Bladder microvascular endothelial cell (primary cell): ENCODE results near the gene FKBP10. TPM values are rescaled to one million over a fixed set of nuclear protein-coding genes. Genes with fewer than 3 reads are reported as not detected.

ENCODE experiments used
- total RNA-seq: library from RNA; depleted of rRNA; stranded (reverse); fragments of >200 nt; gene quantifications from 2 replicates; pipeline ENCODE4 v1.2.3, GENCODE V29; 2014

The FKBP10 gene
- 66.5 and 243 TPM in 2 replicates for total RNA-seq

GRCh38 chr17:41812381-41813151, at the start of gene FKBP10:
TSS of gene FKBP10 (plus strand) at chr17:41813004. CDS start at chr17:41813035, 31 bp downstream.

DNA sequence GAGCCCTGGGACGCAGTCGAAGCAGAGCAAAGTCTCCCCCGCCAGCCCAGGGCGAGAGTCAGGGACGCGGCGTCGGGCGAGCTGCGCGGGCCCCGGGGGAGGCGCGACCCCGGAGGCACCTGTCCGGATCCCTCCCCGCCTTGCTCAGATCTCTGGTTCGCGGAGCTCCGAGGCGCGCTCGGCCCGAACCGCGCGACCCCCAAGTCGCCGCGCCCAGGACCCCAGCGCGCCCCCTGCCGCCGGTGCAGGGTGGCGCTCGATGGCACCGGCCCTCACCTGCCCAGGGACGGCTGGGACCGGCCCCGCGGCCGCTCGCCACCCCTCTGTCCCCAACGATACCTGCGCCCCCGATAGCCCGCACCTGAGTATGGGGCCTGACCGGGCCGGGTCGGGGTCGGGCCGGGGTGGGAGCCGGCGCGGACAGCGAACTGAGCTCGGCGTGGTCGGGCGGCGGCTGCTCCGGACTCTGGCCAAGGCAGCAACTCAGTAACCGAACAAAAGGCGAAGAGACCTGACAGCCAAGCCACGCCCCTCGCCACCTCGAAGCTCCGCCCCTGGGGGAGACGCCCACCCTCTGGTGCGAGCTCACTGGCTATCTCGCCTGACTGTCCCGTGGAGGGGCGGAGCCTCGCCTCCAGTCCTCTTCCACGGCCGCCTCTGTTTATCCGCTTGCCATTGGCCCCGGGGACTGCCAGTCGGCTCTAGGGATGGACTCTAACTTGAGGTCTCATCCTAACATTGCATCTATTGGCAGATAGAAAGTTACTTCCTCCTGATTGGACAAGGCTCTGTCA, 26.4 kb upstream of the FKBP10 start, which contains the start of gene JUP:
TSS of gene JUP (minus strand) at position 485 of the 794 bp plus-strand sequence. CDS start 14,857 bp downstream, outside the sequence.

GRCh38 chr17:41811549-41812380, 1.0 kb upstream of the FKBP10 start, which contains the start of gene P3H4:
TSS of gene P3H4 (minus strand) at chr17:41811949. CDS start at chr17:41811915, 34 bp downstream.

DNA sequence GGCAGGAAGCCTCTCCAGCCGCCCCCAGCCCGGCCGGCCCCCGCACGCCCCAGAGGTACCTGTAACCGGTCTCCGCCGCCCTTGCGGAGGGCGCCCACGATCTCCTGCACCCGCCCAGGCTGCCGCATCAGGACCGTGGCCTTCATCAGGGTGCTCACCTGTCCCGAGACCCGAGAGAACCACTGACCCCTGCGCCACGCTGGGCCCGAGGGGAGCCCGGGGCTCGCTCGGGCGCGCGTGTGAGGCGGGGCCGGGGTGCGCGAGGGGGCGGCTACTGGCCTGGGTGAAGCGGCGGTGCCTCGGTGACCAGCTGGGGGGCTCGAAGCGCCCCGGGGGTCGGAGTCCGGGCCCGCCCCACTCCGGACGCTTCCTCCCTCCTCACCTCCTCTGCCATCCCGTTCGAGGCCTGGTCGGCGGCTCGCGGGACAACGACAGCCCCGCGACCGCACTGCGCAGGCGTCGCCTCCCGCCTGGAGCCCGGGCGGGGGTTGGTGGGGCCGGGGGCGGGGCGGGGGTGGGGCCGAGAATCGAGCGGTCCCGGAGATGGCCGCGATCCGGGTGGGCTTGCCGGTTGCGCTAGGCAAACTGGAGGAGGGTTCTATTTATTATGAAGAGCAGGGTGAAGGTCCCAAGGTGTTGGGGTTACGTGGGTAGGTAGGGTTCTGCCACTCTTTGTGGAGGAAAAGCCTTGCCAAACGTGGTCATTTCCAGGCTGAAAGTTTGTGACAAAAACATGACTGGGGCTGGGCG, 23.2 kb downstream of the FKBP10 start, which contains the start of gene NT5C3B:
TSS of gene NT5C3B (minus strand) at position 433 of the 750 bp plus-strand sequence. CDS start at position 394, 39 bp downstream.

DNA sequence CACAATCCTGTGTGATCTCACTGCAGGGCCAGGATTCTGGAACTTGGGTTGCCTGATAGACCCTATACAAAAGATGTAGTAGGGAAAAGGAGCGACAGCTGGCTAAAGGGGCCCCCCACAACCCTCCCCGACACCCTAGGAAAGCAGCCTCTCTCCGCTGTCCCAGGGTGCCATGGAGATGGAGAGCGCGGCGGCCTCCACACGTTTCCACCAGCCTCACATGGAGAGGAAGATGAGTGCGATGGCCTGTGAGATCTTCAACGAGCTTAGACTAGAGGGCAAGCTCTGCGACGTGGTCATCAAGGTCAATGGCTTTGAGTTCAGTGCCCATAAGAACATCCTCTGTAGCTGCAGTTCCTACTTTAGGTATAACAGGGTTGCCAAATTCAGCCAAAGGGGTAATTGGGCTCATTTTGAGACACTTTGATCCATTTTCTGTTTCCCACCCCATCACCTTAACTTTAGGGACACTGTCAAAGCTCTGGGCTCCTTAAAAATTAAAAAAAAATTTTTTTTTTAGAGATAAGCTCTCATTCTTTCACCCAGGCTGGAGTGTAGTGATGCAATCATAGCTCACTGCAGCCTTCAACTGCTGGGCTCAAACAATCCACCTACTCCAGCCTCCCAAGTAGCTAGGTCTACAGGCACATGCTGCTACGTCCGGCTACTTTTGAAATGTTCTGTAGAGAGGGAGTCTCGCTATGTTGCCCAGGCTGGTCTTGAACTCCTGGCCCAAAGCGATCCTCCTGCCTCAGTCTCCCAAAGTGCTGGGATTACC, 25.1 kb downstream of the FKBP10 start, which contains the start of gene KLHL10:
TSS of gene KLHL10 (plus strand) at position 65 of the 778 bp plus-strand sequence. CDS start at position 173, 108 bp downstream.

GRCh38 chr17:41864836-41865595, 52.2 kb downstream of the FKBP10 start, which contains the start of gene KLHL11:
TSS of gene KLHL11 (minus strand) at chr17:41865423. CDS start at chr17:41865370, 53 bp downstream.

Other genes starting within 250 kb of the FKBP10 start
- gene KRT9, start 240.9 kb upstream of the FKBP10 start, total RNA-seq = 0.06 TPM in 1 of 2 replicates, not detected in the other
- gene KRT14, start 226.1 kb upstream of the FKBP10 start, total RNA-seq = 0.31 TPM in 1 of 2 replicates, not detected in the other
- gene KRT16, start 200.2 kb upstream of the FKBP10 start, total RNA-seq = 0.19 and 0.65 TPM in 2 replicates
- gene KRT17, start 188.4 kb upstream of the FKBP10 start, total RNA-seq = 1.2 and 2.6 TPM in 2 replicates
- gene EIF1, start 124.1 kb upstream of the FKBP10 start, total RNA-seq = 55.4 and 112 TPM in 2 replicates
- not detected in 2 replicates for gene GAST, start 100.7 kb upstream of the FKBP10 start, total RNA-seq
- gene HAP1, start 78.4 kb upstream of the FKBP10 start, total RNA-seq = 0.32 and 0.82 TPM in 2 replicates
- 121 and 361 TPM in 2 replicates for gene JUP, start 26.3 kb upstream of the FKBP10 start, total RNA-seq
- gene P3H4, start 1.1 kb upstream of the FKBP10 start, total RNA-seq = 26.4 and 97.9 TPM in 2 replicates
- gene NT5C3B, start 23.2 kb downstream of the FKBP10 start, total RNA-seq = 63.3 and 72.2 TPM in 2 replicates
- gene KLHL10, start 24.8 kb downstream of the FKBP10 start, total RNA-seq = under 0.01 and 0.19 TPM in 2 replicates
- 15.7 and 34.4 TPM in 2 replicates for gene KLHL11, start 52.4 kb downstream of the FKBP10 start, total RNA-seq
- gene ACLY, start 105.9 kb downstream of the FKBP10 start, total RNA-seq = 180 and 217 TPM in 2 replicates
- 0.19 TPM in 1 of 2 replicates, not detected in the other for gene ODAD4, start 117.6 kb downstream of the FKBP10 start, total RNA-seq
- gene CNP, start 153.8 kb downstream of the FKBP10 start, total RNA-seq = 43.5 and 59.5 TPM in 2 replicates
- gene DNAJC7, start 204.4 kb downstream of the FKBP10 start, total RNA-seq = 69.1 and 88.2 TPM in 2 replicates
- gene NKIRAS2, start 207.1 kb downstream of the FKBP10 start, total RNA-seq = 27.0 and 31.0 TPM in 2 replicates
- 0.16 and 0.25 TPM in 2 replicates for gene C17orf113, start 237.6 kb downstream of the FKBP10 start, total RNA-seq